SU-DHL-6 (cell line): ENCODE results near the gene FGFR2.

Experiments
- H2AFZ ChIP-seq: fragments of 200-600 bp; sonication (generic); 2 replicates; pipeline ENCODE4 v1.6.1; 2014; ENCODE audit warnings: low read depth, mild to moderate bottlenecking, moderate library complexity, mixed read lengths, antibody characterized with exemption, low read length; ENCODE audit not compliant: severe bottlenecking
- H3F3A ChIP-seq: fragments of 200-600 bp; shearing (Covaris generic); 2 replicates; pipeline ENCODE4 v1.6.0; 2016; ENCODE audit warnings: antibody characterized with exemption, mild to moderate bottlenecking; ENCODE audit not compliant: insufficient read depth
- H3K27ac ChIP-seq: fragments of 200-600 bp; sonication (generic); 2 replicates; pipeline ENCODE4 v1.5.1; 2016; ENCODE audit warnings: low read depth, mild to moderate bottlenecking, low read length, moderate library complexity, mixed read lengths
- H3K27me3 ChIP-seq: fragments of 200-600 bp; sonication (generic), shearing (Covaris generic); 2 replicates; pipeline ENCODE4 v1.6.0; 2014; ENCODE audit warnings: mild to moderate bottlenecking, low read length
- H3K36me3 ChIP-seq: fragments of 200-600 bp; sonication (generic); 2 replicates; pipeline ENCODE4 v1.6.1; 2014; ENCODE audit warnings: mild to moderate bottlenecking, low read length, mixed read lengths
- H3K4me2 ChIP-seq: fragments of 300-600, 200-600 bp; shearing (Covaris generic), sonication (generic); 2 replicates; pipeline ENCODE4 v1.6.0; 2014; ENCODE audit warnings: low read length, low read depth, mild to moderate bottlenecking; ENCODE audit not compliant: poor library complexity, severe bottlenecking
- H3K4me3 ChIP-seq: fragments of 200-600 bp; sonication (generic); 2 replicates; pipeline ENCODE4 v1.5.1; 2014; ENCODE audit warnings: antibody characterized with exemption, low read length, mild to moderate bottlenecking, mixed read lengths; ENCODE audit not compliant: insufficient read depth, poor library complexity, severe bottlenecking
- H3K79me2 ChIP-seq: fragments of 200-600 bp; sonication (generic); 2 replicates; pipeline ENCODE4 v1.6.1; 2014; ENCODE audit warnings: mild to moderate bottlenecking, low read length, moderate library complexity; ENCODE audit not compliant: insufficient read depth
- H3K9ac ChIP-seq: fragments of 200-600 bp; sonication (generic); 2 replicates; pipeline ENCODE4 v1.7.0; 2014; ENCODE audit warnings: mild to moderate bottlenecking, low read length
- H3K9me2 ChIP-seq: fragments of 200-600 bp; sonication (generic); replicated peaks from 2 replicates; pipeline ENCODE4 v1.6.1; 2014; ENCODE audit warnings: low read length; ENCODE audit not compliant: insufficient read depth
- H3K9me3 ChIP-seq: fragments of 200-600 bp; sonication (generic); 2 replicates; pipeline ENCODE4 v1.6.1; 2014; ENCODE audit warnings: low read length, mixed read lengths; ENCODE audit not compliant: insufficient read depth
- H4K20me1 ChIP-seq: fragments of 200-600 bp; sonication (generic); 2 replicates; pipeline ENCODE4 v1.6.1; 2014; ENCODE audit warnings: low read depth, mild to moderate bottlenecking, antibody characterized with exemption, low read length, moderate library complexity, mixed read lengths
- EZH2phosphoT487 ChIP-seq: fragments of 200-600 bp; sonication (generic), shearing (Covaris generic); conservative IDR thresholded peaks from 2 replicates; pipeline ENCODE4 v1.6.1; 2018; ENCODE audit warnings: mild to moderate bottlenecking, antibody characterized with exemption, low read length, moderate library complexity, mixed read lengths
- TF ChIP-seq, protein P1 (sequence below): fragments of 200-600 bp; sonication (generic); IDR thresholded peaks from one replicate; pipeline ENCODE4 v1.5.1; 2017; ENCODE audit warnings: antibody characterized with exemption, mild to moderate bottlenecking, low read length, moderate library complexity; ENCODE audit not compliant: insufficient read depth, poor library complexity, severe bottlenecking

The FGFR2 gene

DNA sequence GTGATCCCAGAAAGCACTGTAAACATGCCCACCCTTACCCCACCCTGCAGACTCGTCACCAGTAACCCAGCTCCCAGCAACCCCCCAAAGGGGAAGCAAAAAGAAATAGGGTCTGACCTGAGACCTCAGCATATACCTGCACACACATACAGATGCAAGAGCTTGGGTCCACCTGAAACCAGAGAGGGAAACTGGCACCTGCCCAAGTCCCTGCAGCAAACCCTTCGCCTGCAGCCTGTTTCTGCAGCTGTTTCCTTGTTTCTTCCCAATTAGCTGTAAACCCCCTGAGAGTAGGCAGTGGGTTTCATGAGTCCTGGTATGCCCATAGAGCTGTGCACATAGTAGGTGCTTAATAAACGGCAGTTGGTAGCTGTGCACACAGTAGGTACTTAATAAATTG is 140.5 kb downstream of the FGFR2 start:
- H3K4me2 ChIP-seq: no peak overlapping the region

DNA sequence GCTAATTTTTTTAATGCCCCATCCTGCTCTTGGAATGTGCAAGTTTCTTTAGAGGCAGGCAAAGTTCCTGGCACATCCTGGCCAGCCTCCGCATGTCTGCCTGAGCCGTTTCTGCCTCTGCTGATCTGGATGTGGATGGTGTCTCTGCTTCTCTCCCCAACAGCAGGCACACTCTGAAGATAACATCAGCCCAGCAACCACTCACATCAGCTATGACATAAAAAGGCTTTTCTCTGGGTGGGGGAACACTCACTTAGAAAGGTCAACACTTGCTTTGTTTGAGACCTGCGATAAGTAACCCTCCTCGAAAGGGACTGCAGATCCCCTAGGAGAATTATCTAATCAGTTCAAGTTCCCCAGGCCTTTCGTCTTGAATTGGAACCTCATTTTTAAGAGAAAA is 142.9 kb downstream of the FGFR2 start:
- TF ChIP-seq EZH2phosphoT487: no peak
- TF ChIP-seq, protein P1, sequence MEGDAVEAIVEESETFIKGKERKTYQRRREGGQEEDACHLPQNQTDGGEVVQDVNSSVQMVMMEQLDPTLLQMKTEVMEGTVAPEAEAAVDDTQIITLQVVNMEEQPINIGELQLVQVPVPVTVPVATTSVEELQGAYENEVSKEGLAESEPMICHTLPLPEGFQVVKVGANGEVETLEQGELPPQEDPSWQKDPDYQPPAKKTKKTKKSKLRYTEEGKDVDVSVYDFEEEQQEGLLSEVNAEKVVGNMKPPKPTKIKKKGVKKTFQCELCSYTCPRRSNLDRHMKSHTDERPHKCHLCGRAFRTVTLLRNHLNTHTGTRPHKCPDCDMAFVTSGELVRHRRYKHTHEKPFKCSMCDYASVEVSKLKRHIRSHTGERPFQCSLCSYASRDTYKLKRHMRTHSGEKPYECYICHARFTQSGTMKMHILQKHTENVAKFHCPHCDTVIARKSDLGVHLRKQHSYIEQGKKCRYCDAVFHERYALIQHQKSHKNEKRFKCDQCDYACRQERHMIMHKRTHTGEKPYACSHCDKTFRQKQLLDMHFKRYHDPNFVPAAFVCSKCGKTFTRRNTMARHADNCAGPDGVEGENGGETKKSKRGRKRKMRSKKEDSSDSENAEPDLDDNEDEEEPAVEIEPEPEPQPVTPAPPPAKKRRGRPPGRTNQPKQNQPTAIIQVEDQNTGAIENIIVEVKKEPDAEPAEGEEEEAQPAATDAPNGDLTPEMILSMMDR: no peak
- Histone ChIP-seq H3K9me3 (no peaks in the 10 kb centered on the region), H3F3A (no peaks in the 10 kb centered on the region), H3K9me2 (no peaks in the 10 kb centered on the region), H3K36me3 (no peaks in the 10 kb centered on the region), H3K4me3 (no peak overlapping the region), H2AFZ (no peak overlapping the region), H3K4me2 (no peak overlapping the region), H3K79me2 (no peaks in the 10 kb centered on the region), H3K27ac (no peak overlapping the region), H3K27me3 (no peaks in the 10 kb centered on the region), H3K9ac (no peak overlapping the region), H4K20me1 (no peaks in the 10 kb centered on the region)

More for the DNA sequence above, 140.5 kb downstream of the FGFR2 start:
- Histone ChIP-seq H4K20me1 (no peaks in the 10 kb centered on the region), H3K27me3 (no peaks in the 10 kb centered on the region), H2AFZ (no peak overlapping the region), H3K9me2 (no peaks in the 10 kb centered on the region), H3K27ac (no peak overlapping the region), H3K4me3 (no peak overlapping the region), H3K9me3 (no peaks in the 10 kb centered on the region), H3K79me2 (no peaks in the 10 kb centered on the region), H3K9ac (no peak overlapping the region), H3F3A (no peaks in the 10 kb centered on the region), H3K36me3 (no peaks in the 10 kb centered on the region)
- no peak for TF ChIP-seq EZH2phosphoT487
- TF ChIP-seq, protein P1: no peak

DNA sequence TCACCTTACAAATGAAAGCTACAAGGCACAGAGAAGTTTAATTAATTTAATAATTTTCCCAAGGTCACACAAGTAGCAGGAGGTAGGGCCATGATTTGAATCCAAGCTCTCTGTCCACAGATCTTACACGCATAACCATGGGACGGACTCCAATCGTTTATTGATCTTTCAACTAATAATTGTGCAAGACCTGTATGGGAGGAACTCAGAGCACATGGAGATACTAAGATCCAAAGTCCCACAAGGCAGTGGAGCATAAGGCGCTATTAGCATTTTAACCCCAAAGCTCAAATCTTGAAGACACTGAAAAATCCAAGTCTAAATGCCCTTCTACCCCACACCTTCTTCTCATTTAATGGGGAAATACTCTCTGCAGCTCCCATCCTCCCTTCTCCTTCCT is 143.5 kb downstream of the FGFR2 start:
- no peak overlapping the region for H3K4me3 ChIP-seq
- no peaks in the 10 kb centered on the region for H3K9me3 ChIP-seq
- no peaks in the 10 kb centered on the region for H4K20me1 ChIP-seq
- no peaks in the 10 kb centered on the region for H3K79me2 ChIP-seq
- H3K36me3 ChIP-seq: no peaks in the 10 kb centered on the region
- no peak overlapping the region for H3K9ac ChIP-seq
- TF ChIP-seq, protein P1: no peak
- no peak for TF ChIP-seq EZH2phosphoT487
- no peak overlapping the region for H3K27ac ChIP-seq
- no peaks in the 10 kb centered on the region for H3K9me2 ChIP-seq
- H3F3A ChIP-seq: no peaks in the 10 kb centered on the region
- no peak overlapping the region for H2AFZ ChIP-seq
- no peaks in the 10 kb centered on the region for H3K27me3 ChIP-seq
- H3K4me2 ChIP-seq: no peak overlapping the region
